ENCODE measurements around the gene PCDHGB3. TPM values are rescaled to one million over a fixed set of nuclear protein-coding genes. Genes with fewer than 3 reads are reported as not detected.
"Not testable (repeated sequence)": the region's sequence is repeated elsewhere in the genome, so short reads cannot be mapped to it uniquely, and the experiment has no call there.

Gene PCDHGB3
- total RNA-seq, 4 donors from 2014 or later, result 0.29 to 2.0 (median 1.2) TPM

DNA sequence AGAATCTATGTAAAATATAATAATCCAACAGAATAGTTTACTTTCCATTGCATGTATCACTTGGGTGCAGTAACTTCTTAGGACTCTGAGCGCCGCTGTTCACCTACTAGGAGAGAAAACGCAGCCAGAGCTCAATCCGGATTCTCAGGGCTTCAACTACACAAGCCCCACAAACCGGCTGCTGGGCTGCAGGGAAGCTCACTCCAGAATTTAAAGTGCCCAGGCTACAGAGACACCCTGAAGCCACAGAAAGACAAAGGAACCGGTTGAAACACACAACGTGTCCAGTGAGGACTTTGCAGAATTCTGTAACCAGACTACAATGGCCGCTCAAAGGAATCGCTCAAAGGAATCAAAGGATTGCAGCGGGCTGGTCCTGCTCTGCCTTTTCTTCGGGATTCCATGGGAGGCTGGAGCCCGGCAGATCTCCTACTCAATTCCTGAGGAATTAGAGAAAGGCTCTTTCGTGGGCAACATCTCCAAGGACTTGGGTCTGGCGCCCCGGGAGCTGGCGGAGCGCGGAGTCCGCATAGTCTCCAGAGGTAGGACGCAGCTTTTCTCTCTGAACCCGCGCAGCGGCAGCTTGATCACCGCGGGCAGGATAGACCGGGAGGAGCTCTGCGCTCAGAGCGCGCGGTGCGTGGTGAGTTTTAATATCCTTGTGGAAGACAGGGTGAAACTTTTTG is 43.0 kb downstream of the PCDHGB3 start, which contains the start of gene PCDHGA10:
Gene PCDHGA10, plus strand, starts transcription at position 134 of the 686 bp plus-strand sequence. Its CDS starts 189 bp downstream, at position 323.
- peak within 1 kb of the TSS; percentile 35 to 50 (median 46) for H3K4me3 ChIP-seq
- H3K4me1 ChIP-seq, result peaks cover 0 to 15% of the 10 kb centered on the region in 2 donors
- H3K27me3 ChIP-seq, result no peaks in the 10 kb centered on the region
- in situ Hi-C loops (cut with MboI; ENCODE audit: low sequenced_read_pairs in 4 of 4) (no loop called here), intact Hi-C loops (cut with DNase I; ENCODE audit: low total_unique reads) (loop anchor here (5.0 kb wide), 1 partner anchor 41 kb away; the partner anchor contains the start of genes PCDHGA6 and PCDHGB3)
- TF ChIP-seq POLR2A (IDR thresholded peaks at IDR 0.05), result no peak
- TF ChIP-seq, protein P1, sequence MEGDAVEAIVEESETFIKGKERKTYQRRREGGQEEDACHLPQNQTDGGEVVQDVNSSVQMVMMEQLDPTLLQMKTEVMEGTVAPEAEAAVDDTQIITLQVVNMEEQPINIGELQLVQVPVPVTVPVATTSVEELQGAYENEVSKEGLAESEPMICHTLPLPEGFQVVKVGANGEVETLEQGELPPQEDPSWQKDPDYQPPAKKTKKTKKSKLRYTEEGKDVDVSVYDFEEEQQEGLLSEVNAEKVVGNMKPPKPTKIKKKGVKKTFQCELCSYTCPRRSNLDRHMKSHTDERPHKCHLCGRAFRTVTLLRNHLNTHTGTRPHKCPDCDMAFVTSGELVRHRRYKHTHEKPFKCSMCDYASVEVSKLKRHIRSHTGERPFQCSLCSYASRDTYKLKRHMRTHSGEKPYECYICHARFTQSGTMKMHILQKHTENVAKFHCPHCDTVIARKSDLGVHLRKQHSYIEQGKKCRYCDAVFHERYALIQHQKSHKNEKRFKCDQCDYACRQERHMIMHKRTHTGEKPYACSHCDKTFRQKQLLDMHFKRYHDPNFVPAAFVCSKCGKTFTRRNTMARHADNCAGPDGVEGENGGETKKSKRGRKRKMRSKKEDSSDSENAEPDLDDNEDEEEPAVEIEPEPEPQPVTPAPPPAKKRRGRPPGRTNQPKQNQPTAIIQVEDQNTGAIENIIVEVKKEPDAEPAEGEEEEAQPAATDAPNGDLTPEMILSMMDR (IDR thresholded peaks at IDR 0.05 in 4 of 5, conservative IDR thresholded peaks at IDR 0.05 in 1 of 5), result peak; percentile 40 to 71 (median 57)
- H3K27ac ChIP-seq, result peak within 1 kb of the TSS; percentile 24 to 61 (median 41)
- peak; percentile 63 to 64 for ATAC-seq
- DNase-seq, result peak in 1 of 2 donors; percentile 55
- no peaks in the 10 kb centered on the region for H3K36me3 ChIP-seq
- H3K9me3 ChIP-seq, result peaks cover 0 to 8% (median 0%) of the 10 kb centered on the region in 3 donors

DNA sequence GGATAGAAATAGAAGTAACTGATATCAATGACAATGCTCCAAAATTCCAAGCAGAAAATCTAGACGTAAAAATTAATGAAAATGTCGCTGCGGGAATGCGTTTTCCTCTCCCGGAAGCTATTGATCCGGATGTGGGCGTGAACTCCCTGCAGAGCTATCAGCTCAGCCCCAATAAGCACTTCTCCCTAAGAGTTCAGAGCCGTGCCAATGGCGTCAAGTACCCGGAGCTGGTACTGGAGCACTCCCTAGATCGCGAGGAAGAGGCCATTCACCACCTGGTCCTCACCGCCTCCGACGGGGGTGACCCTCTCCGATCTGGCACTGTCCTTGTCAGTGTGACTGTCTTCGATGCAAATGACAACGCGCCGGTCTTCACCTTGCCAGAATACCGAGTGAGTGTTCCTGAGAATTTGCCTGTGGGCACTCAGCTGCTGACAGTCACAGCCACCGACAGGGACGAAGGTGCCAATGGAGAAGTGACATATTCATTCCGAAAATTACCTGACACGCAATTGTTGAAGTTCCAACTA is 43.6 kb downstream of the PCDHGB3 start:
- in situ Hi-C loops (cut with MboI; ENCODE audit: low sequenced_read_pairs in 4 of 4), result no loop called here
- Histone ChIP-seq H3K9me3 (peaks cover 0 to 9% (median 0%) of the 10 kb centered on the region in 3 donors), H3K27ac (peak overlapping the region in 1 of 4 donors; percentile 61), H3K27me3 (peaks cover 0 to 2% (median 0%) of the 10 kb centered on the region in 3 donors), H3K4me1 (peaks cover 5 to 20% of the 10 kb centered on the region in 2 donors), H3K4me3 (peak overlapping the region; percentile 35 to 50 (median 46)), H3K36me3 (no peaks in the 10 kb centered on the region)
- TF ChIP-seq, protein P1 (IDR thresholded peaks at IDR 0.05 in 4 of 5, conservative IDR thresholded peaks at IDR 0.05 in 1 of 5), result no peak
- TF ChIP-seq POLR2A (IDR thresholded peaks at IDR 0.05), result no peak
- ATAC-seq, result no peak
- no peak for DNase-seq
- intact Hi-C loops (cut with DNase I; ENCODE audit: low total_unique reads), result loop anchor here (5.0 kb wide), 1 partner anchor 41 kb away; the partner anchor contains the start of genes PCDHGA6 and PCDHGB3

DNA sequence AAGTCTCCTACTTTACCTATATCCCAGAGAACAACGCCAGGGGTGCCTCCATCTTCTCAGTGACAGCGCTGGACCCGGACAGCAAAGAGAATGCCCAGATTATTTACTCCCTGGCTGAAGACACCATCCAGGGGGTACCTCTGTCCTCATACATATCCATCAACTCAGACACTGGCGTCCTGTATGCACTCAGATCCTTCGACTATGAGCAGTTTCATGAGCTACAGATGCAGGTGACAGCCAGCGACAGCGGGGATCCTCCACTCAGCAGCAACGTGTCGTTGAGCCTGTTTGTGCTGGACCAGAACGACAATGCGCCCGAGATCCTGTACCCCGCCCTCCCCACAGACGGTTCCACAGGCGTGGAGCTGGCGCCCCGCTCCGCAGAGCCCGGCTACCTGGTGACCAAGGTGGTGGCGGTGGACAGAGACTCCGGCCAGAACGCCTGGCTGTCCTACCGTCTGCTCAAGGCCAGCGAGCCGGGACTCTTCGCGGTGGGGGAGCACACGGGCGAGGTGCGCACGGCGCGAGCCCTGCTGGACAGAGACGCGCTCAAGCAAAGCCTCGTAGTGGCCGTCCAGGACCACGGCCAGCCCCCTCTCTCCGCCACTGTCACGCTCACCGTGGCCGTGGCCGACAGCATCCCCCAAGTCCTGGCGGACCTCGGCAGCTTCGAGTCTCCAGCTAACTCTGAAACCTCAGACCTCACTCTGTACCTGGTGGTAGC is 44.7 kb downstream of the PCDHGB3 start:
- not testable (repeated sequence) for H3K36me3 ChIP-seq
- in situ Hi-C loops (cut with MboI; ENCODE audit: low sequenced_read_pairs in 4 of 4), result loop anchor here in 1 of 4 donors (5.0 kb wide), 1 partner anchor 148 kb away; no protein-coding TSS in a partner anchor

DNA sequence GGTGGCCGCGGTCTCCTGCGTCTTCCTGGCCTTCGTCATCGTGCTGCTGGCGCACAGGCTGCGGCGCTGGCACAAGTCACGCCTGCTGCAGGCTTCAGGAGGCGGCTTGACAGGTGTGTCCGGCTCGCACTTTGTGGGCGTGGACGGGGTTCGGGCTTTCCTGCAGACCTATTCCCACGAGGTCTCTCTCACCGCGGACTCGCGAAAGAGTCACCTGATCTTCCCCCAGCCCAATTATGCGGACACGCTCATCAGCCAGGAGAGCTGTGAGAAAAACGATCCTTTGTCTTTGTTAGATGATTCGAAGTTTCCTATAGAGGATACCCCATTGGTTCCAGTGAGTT is 45.2 kb downstream of the PCDHGB3 start:
- H3K4me3 ChIP-seq; H3K27me3 ChIP-seq; H3K27ac ChIP-seq; DNase-seq; intact Hi-C loops (cut with DNase I; ENCODE audit: low total_unique reads); ATAC-seq; H3K36me3 ChIP-seq: not testable (repeated sequence)
- H3K9me3 ChIP-seq, result peaks cover 0 to 14% (median 0%) of the 10 kb centered on the region in 3 donors
- in situ Hi-C loops (cut with MboI; ENCODE audit: low sequenced_read_pairs in 4 of 4), result loop anchor here in 1 of 4 donors (5.0 kb wide), 1 partner anchor 147 kb away; no protein-coding TSS in a partner anchor
- peaks cover 8 to 32% of the 10 kb centered on the region in 2 donors for H3K4me1 ChIP-seq

More for the DNA sequence above, 44.7 kb downstream of the PCDHGB3 start:
- H3K4me1 ChIP-seq, result peaks cover 8 to 29% of the 10 kb centered on the region in 2 donors
- intact Hi-C loops (cut with DNase I; ENCODE audit: low total_unique reads), result loop anchor here (5.0 kb wide), 1 partner anchor 42 kb away; the partner anchor contains the start of genes PCDHGA6 and PCDHGB3
- not testable (repeated sequence) for ATAC-seq, H3K27me3 ChIP-seq, H3K27ac ChIP-seq, DNase-seq, H3K4me3 ChIP-seq
- H3K9me3 ChIP-seq, result peaks cover 0 to 12% (median 0%) of the 10 kb centered on the region in 3 donors

DNA sequence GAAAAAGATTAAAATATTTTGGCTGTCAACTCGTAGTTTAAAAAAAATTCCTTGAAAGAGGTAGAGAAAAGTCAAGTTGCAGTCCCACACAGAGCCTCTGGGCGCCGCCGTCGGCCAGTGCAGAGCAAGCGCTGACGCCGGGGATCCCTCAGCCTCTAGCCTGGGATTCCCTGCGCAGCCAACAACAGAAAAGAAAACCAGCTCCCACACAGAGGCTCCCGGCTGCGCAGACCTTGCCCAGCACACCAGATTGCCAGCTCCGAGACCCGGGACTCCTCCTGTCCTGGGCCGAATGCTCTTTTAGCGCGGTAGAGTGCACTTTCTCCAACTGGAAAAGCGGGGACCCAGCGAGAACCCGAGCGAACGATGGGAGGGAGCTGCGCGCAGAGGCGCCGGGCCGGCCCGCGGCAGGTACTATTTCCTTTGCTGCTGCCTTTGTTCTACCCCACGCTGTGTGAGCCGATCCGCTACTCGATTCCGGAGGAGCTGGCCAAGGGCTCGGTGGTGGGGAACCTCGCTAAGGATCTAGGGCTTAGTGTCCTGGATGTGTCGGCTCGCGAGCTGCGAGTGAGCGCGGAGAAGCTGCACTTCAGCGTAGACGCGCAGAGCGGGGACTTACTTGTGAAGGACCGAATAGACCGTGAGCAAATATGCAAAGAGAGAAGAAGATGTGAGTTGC is 47.6 kb downstream of the PCDHGB3 start, which contains the start of gene PCDHGB7:
Gene PCDHGB7, plus strand, starts transcription at position 184 of the 679 bp plus-strand sequence. Its CDS starts 183 bp downstream, at position 367.
- peaks cover 12 to 26% of the 10 kb centered on the region in 2 donors for H3K4me1 ChIP-seq
- in situ Hi-C loops (cut with MboI; ENCODE audit: low sequenced_read_pairs in 4 of 4) (loop anchor here in 1 of 4 donors (5.0 kb wide), 1 partner anchor 145 kb away; no protein-coding TSS in a partner anchor), intact Hi-C loops (cut with DNase I; ENCODE audit: low total_unique reads) (loop anchor here (2.0 kb wide), 1 partner anchor 107 kb away; no protein-coding TSS in a partner anchor)
- DNase-seq (peak; percentile 62 to 75), ATAC-seq (peak; percentile 75 to 81)
- H3K4me3 ChIP-seq, result peak within 1 kb of the TSS; percentile 53 to 64 (median 56)
- TF ChIP-seq, protein P1 (IDR thresholded peaks at IDR 0.05 in 4 of 5, conservative IDR thresholded peaks at IDR 0.05 in 1 of 5), result peak; percentile 74 to 89 (median 79)
- peak within 1 kb of the TSS; percentile 59 to 73 (median 64) for H3K27ac ChIP-seq
- peaks cover 0 to 10% (median 0%) of the 10 kb centered on the region in 3 donors for H3K27me3 ChIP-seq
- H3K9me3 ChIP-seq, result peaks cover 0 to 16% (median 0%) of the 10 kb centered on the region in 3 donors
- not testable (repeated sequence) for H3K36me3 ChIP-seq

All from gastrocnemius medialis (tissue), 4 donors.